Measurements from ENCODE around the gene SCO1.

The SCO1 gene

GRCh38 chr17:10726196-10726595, 28.9 kb upstream of the SCO1 start:
- H3K4me3 ChIP-seq (ENCODE audit: low read depth, low read length), result no peak overlapping the region
- no peak for TF ChIP-seq CTCF (IDR thresholded peaks at IDR 0.05; ENCODE audit: low read depth, low read length)
- in situ Hi-C loops (cut with HindIII; ENCODE audit: low sequenced_read_pairs), result no loop called here
- DNase-seq (ENCODE audit: low read depth, low spot score), result no peak

GRCh38 chr17:10725262-10725661, 27.9 kb upstream of the SCO1 start:
- no peak for TF ChIP-seq CTCF (IDR thresholded peaks at IDR 0.05; ENCODE audit: low read depth, low read length)
- no peak overlapping the region for H3K4me3 ChIP-seq (ENCODE audit: low read depth, low read length)
- DNase-seq (ENCODE audit: low read depth, low spot score), result no peak
- in situ Hi-C loops (cut with HindIII; ENCODE audit: low sequenced_read_pairs), result no loop called here

- no peak overlapping the region for H3K4me3 ChIP-seq (ENCODE audit: low read depth, low read length)
- in situ Hi-C loops (cut with HindIII; ENCODE audit: low sequenced_read_pairs), result no loop called here
- TF ChIP-seq CTCF (IDR thresholded peaks at IDR 0.05; ENCODE audit: low read depth, low read length), result no peak
- DNase-seq (ENCODE audit: low read depth, low spot score), result no peak
Observed at GRCh38 chr17:10724546-10725195, 27.3 kb upstream of the SCO1 start.

- no peak for TF ChIP-seq CTCF (IDR thresholded peaks at IDR 0.05; ENCODE audit: low read depth, low read length)
- no peak overlapping the region for H3K4me3 ChIP-seq (ENCODE audit: low read depth, low read length)
- no peak for DNase-seq (ENCODE audit: low read depth, low spot score)
- in situ Hi-C loops (cut with HindIII; ENCODE audit: low sequenced_read_pairs), result no loop called here
Observed at GRCh38 chr17:10718547-10718946, 21.2 kb upstream of the SCO1 start.

GRCh38 chr17:10716218-10716617, 18.9 kb upstream of the SCO1 start:
- in situ Hi-C loops (cut with HindIII; ENCODE audit: low sequenced_read_pairs), result no loop called here
- no peak overlapping the region for H3K4me3 ChIP-seq (ENCODE audit: low read depth, low read length)
- TF ChIP-seq CTCF (IDR thresholded peaks at IDR 0.05; ENCODE audit: low read depth, low read length), result no peak
- no peak for DNase-seq (ENCODE audit: low read depth, low spot score)

- no peak for DNase-seq (ENCODE audit: low read depth, low spot score)
- in situ Hi-C loops (cut with HindIII; ENCODE audit: low sequenced_read_pairs), result no loop called here
- no peak overlapping the region for H3K4me3 ChIP-seq (ENCODE audit: low read depth, low read length)
- no peak for TF ChIP-seq CTCF (IDR thresholded peaks at IDR 0.05; ENCODE audit: low read depth, low read length)
Observed at GRCh38 chr17:10713318-10713717, 16.0 kb upstream of the SCO1 start.
